NCI-H82 treated with DMSO at 0.1 percent for 48 hours (cell line): ENCODE results near the gene RGN.
"Not testable (repeated sequence)": the region's sequence is repeated elsewhere in the genome, so short reads cannot be mapped to it uniquely, and the experiment has no call there.

Experiments used
- DNase-seq: peaks from one replicate; lab custom pipeline; 2025; ENCODE audit not compliant: unreplicated experiment; lab: John Stamatoyannopoulos, UW

The RGN gene

GRCh38 chrX:47078129-47079043 lies at the start of gene RGN:
TSS of gene RGN (plus strand) at chrX:47078443. CDS start at chrX:47081145, 2,702 bp downstream.
- DNase-seq, result no peak

DNA sequence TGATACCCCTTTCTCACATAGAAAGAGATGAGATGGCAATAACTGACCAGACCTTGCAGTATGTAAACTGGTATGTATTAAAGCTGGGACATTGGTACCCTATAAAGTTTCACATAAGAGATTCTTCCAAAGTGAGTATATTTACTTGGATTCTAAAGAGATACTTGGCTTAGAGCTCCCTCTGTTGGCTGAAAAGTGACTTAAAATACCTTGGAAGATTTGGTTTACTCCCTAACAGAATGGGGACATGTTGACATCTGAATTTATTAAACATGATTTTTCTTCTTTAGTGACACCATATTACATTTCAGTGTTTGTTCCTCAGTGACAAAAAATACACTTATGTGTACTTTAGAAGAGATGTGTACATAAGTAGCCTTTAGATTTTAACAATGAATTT lies 47.9 kb upstream of the RGN start:
- DNase-seq, result peak; percentile 54

- DNase-seq, result no peak
Measured at GRCh38 chrX:47047989-47048388, 30.3 kb upstream of the RGN start.

GRCh38 chrX:47059142-47059874 lies 18.9 kb upstream of the RGN start:
- no peak for DNase-seq

DNA sequence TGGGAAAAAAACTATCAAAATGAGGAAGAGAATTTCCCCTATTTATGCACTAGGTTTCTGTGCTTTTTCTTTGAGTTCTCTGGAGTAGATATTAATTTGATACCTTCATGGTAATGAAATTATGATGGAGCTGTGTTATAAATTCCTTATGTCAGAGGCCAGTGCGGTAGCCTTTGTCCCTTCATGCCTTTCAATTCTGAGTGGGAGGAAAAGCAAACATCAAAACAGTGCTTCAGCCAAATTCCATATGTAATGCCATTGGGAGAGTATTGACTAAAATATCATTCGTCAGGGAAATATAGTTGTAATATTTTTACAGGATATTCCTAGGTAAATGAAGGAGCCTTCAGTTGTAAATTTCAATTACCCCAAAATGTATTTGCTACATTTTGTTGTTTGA lies 17.5 kb upstream of the RGN start:
- DNase-seq, result no peak

- DNase-seq, result no peak
Measured at GRCh38 chrX:47061238-47061919, 16.9 kb upstream of the RGN start.

- DNase-seq, result no peak
Measured at GRCh38 chrX:47063179-47063578, 15.1 kb upstream of the RGN start.

- no peak for DNase-seq
Measured at GRCh38 chrX:47068214-47068613, 10.0 kb upstream of the RGN start.

DNA sequence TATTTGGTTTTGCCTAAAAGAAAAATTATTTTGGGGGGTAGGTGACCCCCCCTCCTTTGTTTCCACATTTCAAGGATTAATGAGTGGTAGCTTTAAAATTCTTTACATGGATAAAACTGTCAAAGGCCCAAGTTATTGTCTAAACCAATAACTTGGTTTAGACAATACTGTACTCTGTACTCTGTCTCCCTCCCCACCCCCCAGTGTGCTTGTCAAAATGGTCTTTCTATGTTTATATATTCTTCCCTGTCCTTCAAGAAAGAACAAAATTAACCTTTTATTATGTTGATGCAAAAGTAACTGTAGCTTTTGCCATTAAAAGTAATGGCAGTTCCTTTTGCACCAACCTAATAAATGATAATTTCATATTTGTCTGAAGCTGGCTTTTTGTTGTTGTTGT lies 9.5 kb upstream of the RGN start:
- DNase-seq, result no peak

DNA sequence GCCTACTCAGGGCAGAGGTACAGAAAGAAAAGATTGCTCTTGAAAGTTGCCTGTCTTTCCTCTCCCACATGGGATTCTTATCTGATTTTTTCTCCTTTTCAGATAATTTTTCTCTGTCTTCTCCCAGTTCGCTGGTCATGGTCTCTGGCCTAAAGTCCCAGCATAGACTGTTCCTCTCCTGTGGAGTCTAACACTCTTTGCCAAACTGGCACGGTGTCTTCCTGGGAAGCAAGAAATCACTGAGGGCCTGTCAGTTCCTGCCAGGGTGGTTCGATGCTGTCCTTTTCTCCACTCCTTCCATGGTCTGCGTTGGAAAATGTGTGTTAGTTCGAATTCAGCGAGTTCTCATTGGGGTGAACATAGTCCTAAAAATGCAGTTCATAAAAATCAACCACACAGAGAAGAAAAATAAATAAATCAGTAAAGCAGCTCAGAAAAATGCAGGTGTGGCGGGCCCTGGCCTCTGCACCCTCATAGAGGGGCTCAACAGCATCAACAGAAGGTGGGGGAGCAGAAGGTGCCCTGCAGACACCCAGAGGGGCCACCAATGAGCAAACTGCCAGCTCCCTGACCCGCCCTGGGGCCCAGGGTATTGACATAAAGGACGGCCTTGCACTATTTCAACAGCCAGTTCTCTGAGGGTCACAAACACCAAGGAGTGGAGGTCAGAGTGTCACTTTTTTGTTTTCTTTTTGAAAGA lies 2.1 kb downstream of the RGN start:
- no peak for DNase-seq

DNA sequence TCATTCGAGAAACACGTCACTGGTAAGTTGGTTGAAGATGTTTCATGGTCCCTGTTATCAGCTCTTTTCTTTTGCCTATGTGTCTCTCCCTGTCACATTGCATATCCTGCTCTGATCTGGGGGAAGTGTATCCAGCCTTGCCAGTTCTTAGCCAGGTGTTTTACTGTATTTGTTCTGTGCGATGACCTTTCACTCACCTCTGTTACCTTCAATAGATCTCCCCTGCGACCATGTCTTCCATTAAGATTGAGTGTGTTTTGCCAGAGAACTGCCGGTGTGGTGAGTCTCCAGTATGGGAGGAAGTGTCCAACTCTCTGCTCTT lies 2.6 kb downstream of the RGN start:
- no peak for DNase-seq

DNA sequence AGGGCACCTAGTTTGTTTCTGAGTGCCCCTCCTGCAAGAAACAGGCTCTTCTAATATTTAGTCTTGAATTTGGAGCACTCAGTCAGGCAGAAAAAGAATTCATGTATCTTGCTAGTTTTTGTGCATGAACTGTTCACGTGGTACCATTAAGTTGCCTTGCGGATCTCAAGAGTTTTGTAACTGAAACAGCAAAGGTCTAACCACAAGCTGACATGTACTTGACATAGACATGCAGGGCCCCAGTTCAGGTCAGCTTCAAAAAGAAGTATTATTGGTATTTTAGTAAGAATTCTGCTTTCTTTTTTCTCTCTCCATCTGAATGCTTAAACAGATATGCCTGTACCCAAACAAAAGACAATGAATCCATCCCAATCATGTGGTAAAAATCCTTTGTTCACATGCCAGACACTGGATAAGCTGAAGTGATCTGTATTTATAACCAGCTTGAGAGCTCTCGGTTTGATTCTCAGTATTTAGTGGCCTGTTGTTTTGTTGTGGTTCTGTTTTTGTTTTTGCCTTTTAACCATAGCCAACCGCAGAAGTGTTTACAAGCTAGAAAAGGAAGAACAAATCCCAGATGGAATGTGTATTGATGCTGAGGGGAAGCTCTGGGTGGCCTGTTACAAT lies 13.0 kb downstream of the RGN start:
- no peak for DNase-seq

- no peak for DNase-seq
Measured at GRCh38 chrX:47093248-47093647, 15.0 kb downstream of the RGN start.

DNA sequence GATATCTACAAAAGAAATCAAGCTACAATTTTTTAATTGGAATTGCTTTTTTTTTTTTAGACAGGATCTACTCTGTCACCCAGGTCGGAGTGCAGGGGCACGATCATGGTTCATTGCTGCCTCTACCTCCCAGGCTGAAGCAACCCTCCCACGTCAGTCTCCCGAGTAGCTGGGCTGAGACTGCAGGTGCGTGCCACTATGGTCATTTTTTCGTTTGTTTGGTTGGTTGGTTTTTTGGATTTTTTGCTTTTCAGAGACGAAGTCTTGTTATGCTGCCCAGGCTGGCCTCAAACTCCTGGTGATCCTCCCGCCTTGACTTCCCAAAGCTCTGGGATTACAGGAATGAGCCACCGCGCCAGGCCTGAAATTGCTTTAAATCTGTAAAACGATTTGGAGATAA lies 15.6 kb downstream of the RGN start:
- DNase-seq, result no peak

GRCh38 chrX:47097018-47097417 lies 18.8 kb downstream of the RGN start:
- DNase-seq, result peak; percentile 48

GRCh38 chrX:47098338-47099094 lies 20.3 kb downstream of the RGN start:
- no peak for DNase-seq

DNA sequence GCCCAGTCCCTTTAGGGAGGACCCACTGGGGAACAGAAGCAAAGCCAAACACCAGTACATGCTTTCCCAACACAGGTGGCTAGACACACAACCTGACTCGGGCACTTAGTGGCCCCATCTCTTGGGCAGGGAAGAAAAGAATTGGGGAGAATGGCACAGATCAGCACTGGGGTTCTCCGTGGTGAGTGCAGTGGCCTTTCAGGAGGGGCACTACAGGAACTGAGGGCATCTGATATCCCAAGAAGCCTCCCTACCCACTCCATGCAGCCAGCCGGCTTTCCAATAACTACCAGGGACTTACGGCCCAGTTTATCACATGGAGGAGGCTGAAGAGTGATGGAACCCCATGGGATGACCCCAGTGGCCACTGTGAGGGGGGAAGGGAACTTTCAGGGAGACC lies 23.0 kb downstream of the RGN start:
- no peak for DNase-seq

GRCh38 chrX:47110936-47111615 lies 32.8 kb downstream of the RGN start:
- not testable (repeated sequence) for DNase-seq

DNA sequence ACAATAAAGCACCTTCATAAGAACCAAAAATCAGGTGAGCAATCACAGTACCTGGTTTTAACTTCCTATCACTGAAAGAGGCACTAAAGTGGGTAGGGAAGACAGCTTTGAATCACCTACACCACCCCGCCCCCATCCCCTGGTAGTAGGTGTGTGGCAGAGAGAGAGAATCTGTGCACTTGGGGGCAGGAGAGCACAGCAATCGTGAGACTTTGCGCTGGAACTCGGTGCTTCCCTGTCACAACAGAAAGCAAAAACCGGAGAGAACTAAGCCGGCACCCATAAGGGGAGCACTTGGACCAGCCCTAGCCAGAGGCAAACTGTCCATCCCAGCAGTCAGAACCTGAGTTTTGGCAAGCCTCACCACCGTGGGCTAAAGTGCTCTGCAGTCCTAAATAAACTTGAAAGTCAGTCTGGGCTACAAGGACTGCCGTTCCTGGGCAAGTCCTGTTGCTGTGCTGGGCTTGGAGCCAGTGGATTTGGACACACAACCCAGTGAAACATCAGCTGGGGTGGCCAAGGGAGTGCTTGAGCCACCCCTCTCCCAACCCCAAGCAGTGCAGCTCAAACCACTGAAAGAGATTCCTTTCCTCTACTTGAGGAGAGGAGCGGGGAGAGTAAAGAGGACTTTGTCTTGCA lies 34.2 kb downstream of the RGN start:
- DNase-seq, result no peak
